Stimulated activated naive CD8-positive, alpha-beta T cell treated with anti-CD3 and anti-CD28 coated beads, Interleukin-15, Interleukin-2, amounts not matched to agents 100 ng/mL and 50 ng/mL, for 24 hours (primary cell): ENCODE results near the gene TBCB.
"Not testable (repeated sequence)": the region's sequence is repeated elsewhere in the genome, so short reads cannot be mapped to it uniquely, and the experiment has no call there.

Experiments
- H3K27ac Mint-ChIP-seq: one replicate; pipeline ENCODE4 v1.8.0; 2021; ENCODE audit warnings: mild to moderate bottlenecking, mixed read lengths
- H3K27me3 Mint-ChIP-seq: one replicate; pipeline ENCODE4 v1.8.0; 2021; ENCODE audit warnings: mixed read lengths
- H3K36me3 Mint-ChIP-seq: one replicate; pipeline ENCODE4 v1.8.0; 2021; ENCODE audit warnings: low read depth, mixed read lengths
- H3K4me1 Mint-ChIP-seq: one replicate; pipeline ENCODE4 v1.8.0; 2021; ENCODE audit warnings: low read depth, mixed read lengths
- H3K4me3 Mint-ChIP-seq: one replicate; pipeline ENCODE4 v1.8.0; 2021; ENCODE audit warnings: mild to moderate bottlenecking, mixed read lengths
- H3K9me3 Mint-ChIP-seq: one replicate; pipeline ENCODE4 v1.8.0; 2021; ENCODE audit warnings: mixed read lengths

Gene TBCB

GRCh38 chr19:36112678-36113077, 2.6 kb upstream of the TBCB start:
- H3K4me3 Mint-ChIP-seq, result peak overlapping the region; percentile 98
- H3K27me3 Mint-ChIP-seq, result no peaks in the 10 kb centered on the region
- no peak overlapping the region for H3K27ac Mint-ChIP-seq
- peaks cover 35% of the 10 kb centered on the region for H3K4me1 Mint-ChIP-seq
- H3K9me3 Mint-ChIP-seq, result no peaks in the 10 kb centered on the region
- H3K36me3 Mint-ChIP-seq, result peaks cover 33% of the 10 kb centered on the region

GRCh38 chr19:36113425-36113824, 1.8 kb upstream of the TBCB start:
- peak overlapping the region; percentile 98 for H3K4me3 Mint-ChIP-seq
- no peaks in the 10 kb centered on the region for H3K27me3 Mint-ChIP-seq
- no peak overlapping the region for H3K27ac Mint-ChIP-seq
- peaks cover 38% of the 10 kb centered on the region for H3K36me3 Mint-ChIP-seq
- no peaks in the 10 kb centered on the region for H3K9me3 Mint-ChIP-seq
- H3K4me1 Mint-ChIP-seq, result peaks cover 35% of the 10 kb centered on the region

- H3K27me3 Mint-ChIP-seq, result no peaks in the 10 kb centered on the region
- peaks cover 35% of the 10 kb centered on the region for H3K36me3 Mint-ChIP-seq
- H3K4me1 Mint-ChIP-seq, result peaks cover 35% of the 10 kb centered on the region
- H3K9me3 Mint-ChIP-seq, result no peaks in the 10 kb centered on the region
- H3K4me3 Mint-ChIP-seq, result peak overlapping the region; percentile 98
- H3K27ac Mint-ChIP-seq, result peak overlapping the region; percentile 95
Measured at GRCh38 chr19:36113894-36114720, 1.2 kb upstream of the TBCB start.

GRCh38 chr19:36114721-36115452, 381 bp upstream of the TBCB start, which contains the start of gene POLR2I:
Gene POLR2I (minus strand): TSS chr19:36114875. CDS start chr19:36114856, 19 bp downstream.
- no peaks in the 10 kb centered on the region for H3K27me3 Mint-ChIP-seq
- H3K9me3 Mint-ChIP-seq, result no peaks in the 10 kb centered on the region
- peak within 1 kb of the TSS; percentile 98 for H3K4me3 Mint-ChIP-seq
- peaks cover 37% of the 10 kb centered on the region for H3K36me3 Mint-ChIP-seq
- peak within 1 kb of the TSS; percentile 95 for H3K27ac Mint-ChIP-seq
- H3K4me1 Mint-ChIP-seq, result peaks cover 35% of the 10 kb centered on the region

- H3K27me3 Mint-ChIP-seq, result no peaks in the 10 kb centered on the region
- no peaks in the 10 kb centered on the region for H3K9me3 Mint-ChIP-seq
- H3K36me3 Mint-ChIP-seq, result peaks cover 40% of the 10 kb centered on the region
- H3K4me3 Mint-ChIP-seq, result peak overlapping the region; percentile 98
- peaks cover 35% of the 10 kb centered on the region for H3K4me1 Mint-ChIP-seq
- H3K27ac Mint-ChIP-seq, result peak overlapping the region; percentile 95
Measured at GRCh38 chr19:36116344-36116637, 1.0 kb downstream of the TBCB start.

- Mint-ChIP-seq H3K27me3 (no peaks in the 10 kb centered on the region), H3K4me1 (peaks cover 14% of the 10 kb centered on the region), H3K9me3 (no peaks in the 10 kb centered on the region), H3K4me3 (no peak overlapping the region), H3K27ac (no peak overlapping the region), H3K36me3 (peaks cover 19% of the 10 kb centered on the region)
Measured at GRCh38 chr19:36120092-36120983, 5.1 kb downstream of the TBCB start.

GRCh38 chr19:36120984-36121358, 5.7 kb downstream of the TBCB start:
- peaks cover 18% of the 10 kb centered on the region for H3K4me1 Mint-ChIP-seq
- no peak overlapping the region for H3K4me3 Mint-ChIP-seq
- no peaks in the 10 kb centered on the region for H3K27me3 Mint-ChIP-seq
- H3K9me3 Mint-ChIP-seq, result no peaks in the 10 kb centered on the region
- H3K36me3 Mint-ChIP-seq, result peaks cover 25% of the 10 kb centered on the region
- H3K27ac Mint-ChIP-seq, result no peak overlapping the region

- Mint-ChIP-seq H3K27me3 (no peaks in the 10 kb centered on the region), H3K4me3 (no peak overlapping the region), H3K36me3 (peaks cover 25% of the 10 kb centered on the region), H3K4me1 (peaks cover 13% of the 10 kb centered on the region), H3K27ac (no peak overlapping the region), H3K9me3 (no peaks in the 10 kb centered on the region)
Measured at GRCh38 chr19:36121486-36122124, 6.3 kb downstream of the TBCB start.

- peaks cover 11% of the 10 kb centered on the region for H3K36me3 Mint-ChIP-seq
- peak overlapping the region; percentile 33 for H3K27ac Mint-ChIP-seq
Measured at GRCh38 chr19:36125557-36125956, 10.3 kb downstream of the TBCB start.

GRCh38 chr19:36128392-36128736, 13.1 kb downstream of the TBCB start:
- Mint-ChIP-seq H3K36me3 (peaks cover 6% of the 10 kb centered on the region), H3K27me3 (no peaks in the 10 kb centered on the region), H3K9me3 (no peaks in the 10 kb centered on the region), H3K4me3 (peak overlapping the region; percentile 87), H3K27ac (peak overlapping the region; percentile 95), H3K4me1 (peaks cover 33% of the 10 kb centered on the region)

More at GRCh38 chr19:36125557-36125956, 10.3 kb downstream of the TBCB start:
- Mint-ChIP-seq H3K27me3 (no peaks in the 10 kb centered on the region), H3K4me3 (no peak overlapping the region), H3K9me3 (no peaks in the 10 kb centered on the region), H3K4me1 (peaks cover 19% of the 10 kb centered on the region)

GRCh38 chr19:36131221-36131620, 16.0 kb downstream of the TBCB start:
- H3K27ac Mint-ChIP-seq, H3K9me3 Mint-ChIP-seq, H3K36me3 Mint-ChIP-seq, H3K4me3 Mint-ChIP-seq, H3K27me3 Mint-ChIP-seq: not testable (repeated sequence)
- H3K4me1 Mint-ChIP-seq, result peaks cover 29% of the 10 kb centered on the region

GRCh38 chr19:36134867-36135266, 19.6 kb downstream of the TBCB start:
- not testable (repeated sequence) for H3K27me3 Mint-ChIP-seq, H3K27ac Mint-ChIP-seq, H3K9me3 Mint-ChIP-seq, H3K4me3 Mint-ChIP-seq, H3K36me3 Mint-ChIP-seq
- peaks cover 28% of the 10 kb centered on the region for H3K4me1 Mint-ChIP-seq

- H3K27me3 Mint-ChIP-seq, result no peaks in the 10 kb centered on the region
- peaks cover 10% of the 10 kb centered on the region for H3K36me3 Mint-ChIP-seq
- H3K9me3 Mint-ChIP-seq, result no peaks in the 10 kb centered on the region
- peaks cover 32% of the 10 kb centered on the region for H3K4me1 Mint-ChIP-seq
- no peak overlapping the region for H3K27ac Mint-ChIP-seq
- H3K4me3 Mint-ChIP-seq, result no peak overlapping the region
Measured at GRCh38 chr19:36136964-36137686, 21.9 kb downstream of the TBCB start.

GRCh38 chr19:36139120-36139472, 23.8 kb downstream of the TBCB start:
- Mint-ChIP-seq H3K27me3 (no peaks in the 10 kb centered on the region), H3K4me3 (peak overlapping the region; percentile 93), H3K27ac (peak overlapping the region; percentile 93), H3K4me1 (peaks cover 21% of the 10 kb centered on the region), H3K9me3 (no peaks in the 10 kb centered on the region), H3K36me3 (peaks cover 21% of the 10 kb centered on the region)
